ENCODE data around the gene FAM20C. TPM values are rescaled to one million over a fixed set of nuclear protein-coding genes. Genes with fewer than 3 reads are reported as not detected.

Gene FAM20C
- total and polyA plus RNA-seq, 2 donors (not counting 3 experiments of a cell fraction or from before 2014, with no cell fraction given), result 14.2 to 34.5 TPM

DNA sequence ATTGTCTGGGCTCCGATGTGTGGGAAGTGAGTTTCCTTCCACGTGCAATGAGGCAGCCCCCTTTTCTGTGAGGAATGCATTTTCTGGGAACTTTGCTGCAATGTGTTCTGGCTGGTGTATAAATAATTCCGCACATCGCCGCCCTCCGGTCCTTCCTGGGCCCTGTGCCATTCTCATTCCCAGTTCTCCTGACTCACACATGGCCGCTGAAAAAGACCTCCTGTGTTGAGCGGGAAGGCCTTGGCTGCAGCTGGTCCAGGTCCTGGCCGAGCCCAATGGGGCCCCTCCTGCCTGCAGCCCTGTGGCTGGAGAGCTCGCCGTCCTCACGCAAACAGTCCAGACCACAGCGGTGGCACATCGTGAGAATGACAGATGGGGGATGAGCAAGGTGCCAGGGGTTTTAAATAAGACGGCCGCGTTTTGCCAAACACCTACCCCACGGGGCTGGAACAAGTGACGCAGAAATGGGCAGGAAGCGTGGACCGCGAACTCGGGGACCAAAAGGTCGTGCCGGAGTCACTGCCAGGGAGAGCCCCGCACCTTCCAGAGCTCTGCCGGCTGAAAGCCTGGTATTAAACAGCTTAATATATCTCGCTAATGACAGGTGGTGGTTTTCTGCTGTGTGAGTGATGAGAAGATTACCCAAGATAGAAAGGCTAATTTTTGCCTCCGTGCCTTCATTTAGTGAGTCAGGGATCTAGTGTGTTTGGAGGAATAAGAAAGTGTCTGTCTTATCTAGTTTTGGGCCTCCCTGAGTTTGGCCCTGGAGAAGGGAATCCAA, 37.0 kb downstream of the FAM20C start:
- intact Hi-C loops (cut with micrococcal nuclease), result no loop called here
- Histone ChIP-seq H2AFZ (ENCODE audit: low read depth, low read length) (no peak overlapping the region), H3K9me1 (replicated peaks; ENCODE audit: control insufficient read depth, extremely low read depth, insufficient read depth, low read length) (no peaks in the 10 kb centered on the region), H3K27ac (ENCODE audit: insufficient read depth, low read depth, low read length) (no peak overlapping the region), H3K9me3 (replicated peaks; ENCODE audit: control insufficient read depth, insufficient read depth, low read length) (no peaks in the 10 kb centered on the region), H4K20me1 (replicated peaks; ENCODE audit: control insufficient read depth, extremely low read depth, insufficient read depth, low read length) (no peaks in the 10 kb centered on the region), H3K36me3 (ENCODE audit: control insufficient read depth in 2 of 2, extremely low read depth in 1 of 2, insufficient read depth in 2 of 2, low read length in 2 of 2) (no peaks in the 10 kb centered on the region), H3K27me3 (ENCODE audit: control insufficient read depth in 2 of 2, insufficient read depth in 2 of 2, low read length in 2 of 2) (no peaks in the 10 kb centered on the region), H3K9ac (replicated peaks; ENCODE audit: extremely low read depth, insufficient read depth, low read length) (no peak overlapping the region), H3K4me2 (ENCODE audit: insufficient read depth, low read length) (no peak overlapping the region), H3K4me1 (ENCODE audit: control insufficient read depth, extremely low read depth, insufficient read depth, low read length) (no peaks in the 10 kb centered on the region), H3K79me2 (ENCODE audit: control insufficient read depth, insufficient read depth, low read length) (no peaks in the 10 kb centered on the region), H3K4me3 (replicated peaks in 1 of 3; ENCODE audit: insufficient read depth in 1 of 3, low read depth in 1 of 3, low read length in 3 of 3) (no peak overlapping the region)
- FAIRE-seq (no peak), DNase-seq (ENCODE audit: low read depth, low spot score) (no peak)
- ChIA-PET CTCF (no interaction called here), POLR2A (no interaction called here)
- BruUV-seq (replicated peaks), result no TSS peak
- no peak for TF ChIP-seq MYC (IDR thresholded peaks at IDR 0.05; ENCODE audit: low read depth, low read length)
- TF ChIP-seq, protein P1, sequence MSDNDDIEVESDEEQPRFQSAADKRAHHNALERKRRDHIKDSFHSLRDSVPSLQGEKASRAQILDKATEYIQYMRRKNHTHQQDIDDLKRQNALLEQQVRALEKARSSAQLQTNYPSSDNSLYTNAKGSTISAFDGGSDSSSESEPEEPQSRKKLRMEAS (IDR thresholded peaks at IDR 0.05; ENCODE audit: insufficient read depth, insufficient read length), result no peak
- TF ChIP-seq EZH2 (IDR thresholded peaks at IDR 0.05; ENCODE audit: borderline replicate concordance, low read depth, low read length, severe bottlenecking), result no peak
- TF ChIP-seq POLR2AphosphoS5 (IDR thresholded peaks at IDR 0.05; ENCODE audit: insufficient read depth, low read depth, low read length), result no peak
- no peak for TF ChIP-seq GATA2 (IDR thresholded peaks at IDR 0.05; ENCODE audit: insufficient read depth, insufficient read length, low read depth, low read length)
- no peak for TF ChIP-seq CTCF (IDR thresholded peaks at IDR 0.05; ENCODE audit: extremely low read depth in 1 of 2, insufficient read depth in 1 of 2, low read depth in 1 of 2, low read length in 2 of 2)
- no peak for TF ChIP-seq FOS (IDR thresholded peaks at IDR 0.05; ENCODE audit: borderline replicate concordance, insufficient read depth, low read length)
- no peak for TF ChIP-seq POLR2A (IDR thresholded peaks at IDR 0.05; ENCODE audit: low read depth, low read length)
- no peak for TF ChIP-seq JUN (IDR thresholded peaks at IDR 0.05; ENCODE audit: borderline replicate concordance, insufficient read depth, insufficient read length, low read depth)
- dilution Hi-C loops (cut with MboI; ENCODE audit: extremely low pct_ligation_motif_present, low sequenced_read_pairs), result no loop called here
